ENCODE measurements around the gene SPOCK1.

GRCh38 chr5:137346281-137346680, 152.8 kb downstream of the SPOCK1 start:
- TF ChIP-seq EZH2phosphoT487 (IDR thresholded peaks at IDR 0.05; ENCODE audit: insufficient read depth, low read depth) (no peak), EZH2 (IDR thresholded peaks at IDR 0.05; ENCODE audit: insufficient read depth, poor library complexity, severe bottlenecking) (no peak)
